ENCODE measurements around the gene SMKR1.
"Not testable (repeated sequence)": the region's sequence is repeated elsewhere in the genome, so short reads cannot be mapped to it uniquely, and the experiment has no call there.

SMKR1 gene

DNA sequence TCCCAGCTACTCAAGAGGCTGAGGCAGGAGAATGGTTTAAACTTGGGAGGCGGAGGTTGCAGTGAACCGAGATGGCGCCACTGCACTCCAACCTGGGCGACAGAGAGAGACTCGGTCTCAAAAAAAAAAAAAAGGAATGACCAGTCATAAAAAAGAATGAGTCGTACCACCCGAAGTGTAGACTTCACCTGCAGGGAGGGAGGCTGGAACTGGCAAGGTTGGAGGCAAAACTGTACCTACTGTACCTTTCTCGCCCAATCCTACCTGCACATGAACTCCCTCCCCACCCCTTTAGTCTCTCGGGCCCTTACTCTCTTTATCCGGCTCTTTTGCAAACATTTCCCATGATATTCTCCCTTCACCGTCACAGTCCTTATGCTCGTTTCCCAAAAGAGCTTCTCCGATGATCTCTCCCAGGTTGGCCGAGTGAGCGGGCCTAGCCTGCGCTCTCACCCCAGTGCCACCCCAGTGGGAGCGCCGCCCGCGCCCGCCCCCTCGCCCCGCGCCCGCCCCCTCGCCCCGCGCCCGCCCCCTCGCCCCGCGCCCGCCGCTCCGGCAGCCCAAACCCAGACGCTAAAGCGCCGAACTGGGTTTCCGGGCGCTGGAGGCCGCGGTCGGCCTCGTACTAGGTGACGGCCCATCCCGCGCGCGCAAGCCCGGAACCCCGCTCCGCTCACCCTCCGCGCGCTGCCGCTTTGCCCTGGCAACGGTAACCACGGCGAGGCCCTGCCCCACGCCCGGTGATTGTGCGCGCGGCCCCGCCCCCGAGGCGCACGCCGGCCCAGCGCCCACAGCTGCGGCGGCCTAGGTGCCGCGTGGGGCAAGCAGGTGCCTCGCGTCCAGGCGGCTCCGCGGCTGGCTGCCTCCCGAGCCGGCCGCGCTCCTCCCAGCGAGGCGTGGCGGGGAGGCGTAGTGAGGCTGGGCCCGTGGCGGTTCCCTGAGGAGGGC is at the start of gene SMKR1:
TSS of gene SMKR1 (plus strand) at position 772 of the 948 bp plus-strand sequence. CDS start 294 bp downstream, outside the sequence.
- peak; percentile 84 to 87 for DNase-seq (ENCODE audit: low read depth in 2 of 2)

GRCh38 chr7:129452589-129453231 is 49.6 kb upstream of the SMKR1 start:
- DNase-seq (ENCODE audit: low read depth in 2 of 2), result no peak

- DNase-seq (ENCODE audit: low read depth in 2 of 2), result no peak
Observed at GRCh38 chr7:129453510-129454248, 48.7 kb upstream of the SMKR1 start.

GRCh38 chr7:129454249-129454551 is 48.1 kb upstream of the SMKR1 start:
- no peak for DNase-seq (ENCODE audit: low read depth in 2 of 2)

DNA sequence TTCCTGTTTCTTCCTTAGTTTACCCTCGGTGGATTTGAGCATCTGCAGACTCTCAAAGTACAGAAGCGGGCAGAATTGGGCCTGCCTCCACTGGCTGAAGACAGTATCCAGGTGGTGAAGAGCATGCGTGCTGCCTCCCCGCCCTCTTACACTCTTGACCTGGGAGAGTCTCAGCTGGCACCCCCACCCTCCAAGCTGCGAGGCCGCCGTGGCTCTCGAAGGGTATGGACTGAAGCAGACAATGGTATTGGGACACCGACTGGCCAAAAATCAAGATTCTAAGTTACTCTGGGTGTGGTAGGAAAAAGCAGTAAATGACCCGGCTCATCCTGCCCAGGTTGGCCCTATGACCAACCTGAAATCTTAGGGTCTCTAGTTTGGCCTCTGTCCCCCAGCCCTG is 45.9 kb upstream of the SMKR1 start:
- DNase-seq (ENCODE audit: low read depth in 2 of 2), result no peak

DNA sequence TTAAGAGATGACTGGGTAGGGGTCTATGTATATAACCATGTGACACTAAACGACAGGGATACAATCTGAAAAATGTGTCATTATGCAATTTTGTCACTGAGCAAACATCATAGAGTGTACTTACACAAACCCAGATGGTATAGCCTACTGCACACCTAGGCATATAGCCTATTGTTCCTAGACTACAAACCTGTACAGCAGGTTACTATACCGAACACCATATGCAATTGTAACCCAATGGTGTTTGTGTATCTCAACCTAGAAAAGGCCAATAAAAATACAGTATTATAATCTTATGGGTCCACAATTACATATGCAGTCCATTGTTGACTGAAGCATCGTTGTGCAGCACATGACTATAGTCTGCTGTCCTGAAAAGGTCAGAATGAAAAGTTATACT is 45.2 kb upstream of the SMKR1 start:
- no peak for DNase-seq (ENCODE audit: low read depth in 2 of 2)

GRCh38 chr7:129458171-129458570 is 44.2 kb upstream of the SMKR1 start:
- no peak for DNase-seq (ENCODE audit: low read depth in 2 of 2)

DNA sequence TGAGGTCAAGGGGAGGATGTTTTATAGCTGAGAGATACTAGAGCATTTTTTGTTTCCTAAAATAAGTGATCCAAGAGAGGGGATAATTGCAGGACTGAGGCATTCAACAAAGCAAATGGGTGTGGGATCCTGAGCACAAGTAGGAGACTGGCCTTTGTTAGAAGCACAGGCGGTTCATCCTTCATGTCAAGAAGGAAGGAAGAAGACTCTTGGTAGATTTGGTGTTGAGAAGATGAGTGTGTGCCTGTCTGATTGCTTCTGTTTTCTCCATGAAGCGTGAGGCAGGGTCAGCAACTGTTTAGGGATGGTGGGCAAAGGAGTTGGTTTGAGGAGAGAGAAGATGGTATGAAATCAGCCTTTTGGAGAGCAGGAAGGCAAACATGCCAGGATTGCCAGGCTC is 40.5 kb upstream of the SMKR1 start:
- DNase-seq (ENCODE audit: low read depth in 2 of 2), result no peak

DNA sequence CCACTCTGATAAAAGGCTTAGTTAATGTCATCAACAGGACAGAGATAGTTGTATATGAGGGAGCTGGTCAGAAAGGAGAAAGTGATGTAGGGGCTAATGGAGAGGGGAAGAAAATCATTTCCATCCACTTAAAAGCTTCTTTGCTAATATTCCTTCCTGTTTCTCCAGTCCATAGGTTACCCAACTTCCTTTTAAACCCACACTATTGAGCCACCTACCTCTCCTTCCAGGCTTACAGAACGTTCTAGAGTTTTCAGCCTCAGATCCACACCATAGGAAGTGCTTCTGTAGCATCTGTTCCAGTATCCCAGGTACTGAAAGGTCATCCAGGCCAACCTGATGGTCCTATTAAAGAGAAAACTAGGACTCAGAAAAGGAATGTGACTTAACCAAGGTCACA is 39.9 kb upstream of the SMKR1 start:
- DNase-seq (ENCODE audit: low read depth in 2 of 2), result no peak

GRCh38 chr7:129464194-129464593 is 38.1 kb upstream of the SMKR1 start:
- DNase-seq (ENCODE audit: low read depth in 2 of 2), result no peak

GRCh38 chr7:129465080-129465479 is 37.3 kb upstream of the SMKR1 start:
- no peak for DNase-seq (ENCODE audit: low read depth in 2 of 2)

DNA sequence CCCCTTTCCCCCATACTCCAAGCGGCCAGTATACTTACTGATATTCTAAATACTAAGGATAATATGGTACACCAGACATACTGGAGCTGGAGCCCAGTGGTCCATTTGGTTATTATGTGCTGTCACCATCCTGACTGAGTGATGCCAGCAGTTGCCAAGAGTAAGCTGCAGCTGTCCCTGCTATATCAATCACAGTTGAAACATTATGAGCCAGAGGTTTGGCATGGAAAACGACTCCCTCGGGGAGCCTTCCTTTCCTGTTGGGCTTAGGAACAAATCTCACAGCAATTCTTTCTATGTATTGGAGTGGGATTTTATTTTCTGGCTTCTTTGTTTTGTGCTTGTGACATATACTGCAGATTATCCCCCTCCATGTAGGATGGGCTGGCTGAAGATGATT is 35.5 kb upstream of the SMKR1 start:
- no peak for DNase-seq (ENCODE audit: low read depth in 2 of 2)

DNA sequence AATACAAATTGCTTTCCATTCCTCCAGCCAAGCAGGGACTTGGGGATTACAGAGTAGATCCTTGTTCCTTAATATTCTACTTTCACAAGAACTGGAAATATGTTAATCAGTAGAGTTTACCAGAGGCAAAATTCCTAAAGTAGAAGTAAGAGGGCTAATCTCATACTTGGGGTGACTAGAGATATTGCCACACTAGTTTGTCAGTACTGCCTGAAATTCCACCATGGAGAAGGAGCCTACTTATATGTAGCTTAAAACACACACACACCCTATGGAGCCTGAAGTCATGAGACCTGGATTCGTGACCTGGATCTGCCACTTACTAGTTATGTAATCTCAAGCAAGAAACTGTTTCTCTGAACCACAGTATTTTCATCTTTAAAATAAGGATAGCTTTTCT is 34.2 kb upstream of the SMKR1 start:
- no peak for DNase-seq (ENCODE audit: low read depth in 2 of 2)

- DNase-seq (ENCODE audit: low read depth in 2 of 2), result no peak
Observed at GRCh38 chr7:129468547-129468946, 33.8 kb upstream of the SMKR1 start.

GRCh38 chr7:129469930-129470329 is 32.4 kb upstream of the SMKR1 start:
- DNase-seq (ENCODE audit: low read depth in 2 of 2), result no peak

DNA sequence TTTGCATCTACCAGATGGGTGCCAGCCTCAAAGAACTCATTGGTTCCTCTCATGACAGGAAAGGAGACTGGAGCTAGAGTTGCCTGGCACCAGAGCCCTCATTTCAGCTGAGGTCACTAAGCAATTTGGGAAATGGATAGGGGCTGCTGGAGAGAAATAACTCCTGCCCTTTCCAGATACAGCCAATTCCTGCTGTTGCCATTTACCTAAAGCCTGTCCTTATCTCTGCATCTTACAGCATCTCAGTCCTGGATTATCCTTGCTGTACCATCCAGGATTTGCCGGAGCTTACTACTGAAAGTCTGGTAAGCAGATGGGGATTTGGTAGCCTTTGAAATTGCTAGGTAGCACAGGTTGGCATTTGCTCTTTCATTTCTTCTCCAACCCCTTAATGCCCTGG is 31.9 kb upstream of the SMKR1 start:
- no peak for DNase-seq (ENCODE audit: low read depth in 2 of 2)

DNA sequence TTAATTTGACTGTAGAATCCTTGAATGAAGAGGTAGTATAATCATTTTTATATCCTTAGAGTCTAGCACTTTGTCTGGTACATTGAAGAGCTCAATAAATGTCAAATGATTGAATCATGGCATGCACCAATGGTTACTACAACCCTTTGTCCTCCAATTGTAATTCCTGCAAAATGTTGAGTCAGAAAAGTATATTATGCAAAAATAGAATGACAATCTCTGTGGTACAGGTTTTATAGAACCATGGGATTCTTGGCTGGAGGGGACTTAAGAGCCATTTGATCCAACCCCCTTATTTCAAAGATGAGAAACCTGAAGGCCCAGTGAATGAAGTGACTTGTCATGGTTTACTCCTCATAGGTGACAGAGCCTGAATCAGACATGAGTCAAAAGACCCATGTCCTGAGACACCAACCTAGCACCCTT is 30.9 kb upstream of the SMKR1 start:
- DNase-seq (ENCODE audit: low read depth in 2 of 2), result no peak

- not testable (repeated sequence) for DNase-seq (ENCODE audit: low read depth in 2 of 2)
Observed at GRCh38 chr7:129475931-129476330, 26.4 kb upstream of the SMKR1 start.

DNA sequence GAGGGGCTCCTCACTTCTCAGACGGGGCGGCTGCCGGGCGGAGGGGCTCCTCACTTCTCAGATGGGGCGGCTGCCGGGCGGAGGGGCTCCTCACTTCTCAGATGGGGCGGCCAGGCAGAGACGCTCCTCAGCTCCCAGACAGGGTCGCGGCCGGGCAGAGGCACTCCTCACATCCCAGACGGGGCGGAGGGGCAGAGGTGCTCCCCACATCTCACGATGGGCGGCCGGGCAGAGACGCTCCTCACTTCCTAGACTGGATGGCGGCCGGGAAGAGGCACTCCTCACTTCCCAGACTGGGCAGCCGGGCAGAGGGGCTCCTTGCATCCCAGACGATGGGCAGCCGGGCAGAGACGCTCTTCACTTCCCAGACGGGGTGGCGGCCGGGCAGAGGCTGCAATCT is 25.9 kb upstream of the SMKR1 start:
- not testable (repeated sequence) for DNase-seq (ENCODE audit: low read depth in 2 of 2)

- DNase-seq (ENCODE audit: low read depth in 2 of 2), result no peak
Observed at GRCh38 chr7:129479831-129480230, 22.5 kb upstream of the SMKR1 start.

GRCh38 chr7:129480674-129481363 is 21.5 kb upstream of the SMKR1 start:
- DNase-seq (ENCODE audit: low read depth in 2 of 2), result no peak

- DNase-seq (ENCODE audit: low read depth in 2 of 2), result not testable (repeated sequence)
Observed at GRCh38 chr7:129481376-129481775, 21.0 kb upstream of the SMKR1 start.

All from activated CD8-positive, alpha-beta memory T cell treated with anti-CD3 and anti-CD28 coated beads for 4 hours (primary cell).